NB4 (cell line): ENCODE data around the gene LITAFD.
"Not testable (repeated sequence)": the region's sequence is repeated elsewhere in the genome, so short reads cannot be mapped to it uniquely, and the experiment has no call there.

Experiments
- DNase-seq: peaks from one replicate; pipeline ENCODE4 v3.0.0; 2010; ENCODE audit warnings: low read depth
- H3K4me3 ChIP-seq: one replicate; pipeline ENCODE4 v1.5.1; 2011; ENCODE audit warnings: mild to moderate bottlenecking, low read depth, low read length, moderate library complexity
- MAX ChIP-seq: IDR thresholded peaks from 2 replicates; pipeline ENCODE4 v1.6.1; 2011; ENCODE audit warnings: low read depth, low read length
- MYC ChIP-seq: IDR thresholded peaks from 2 replicates; pipeline ENCODE4 v1.6.1; 2011; ENCODE audit warnings: low read depth, low read length
- POLR2A ChIP-seq: IDR thresholded peaks from 2 replicates; pipeline ENCODE4 v1.6.1; 2011; ENCODE audit warnings: mild to moderate bottlenecking; ENCODE audit not compliant: insufficient read length; ENCODE audit errors: extremely low read depth
- TF ChIP-seq, protein P1 (sequence below): IDR thresholded peaks from one replicate; pipeline ENCODE4 v1.5.1; 2012; ENCODE audit warnings: low read depth, low read length

The LITAFD gene

DNA sequence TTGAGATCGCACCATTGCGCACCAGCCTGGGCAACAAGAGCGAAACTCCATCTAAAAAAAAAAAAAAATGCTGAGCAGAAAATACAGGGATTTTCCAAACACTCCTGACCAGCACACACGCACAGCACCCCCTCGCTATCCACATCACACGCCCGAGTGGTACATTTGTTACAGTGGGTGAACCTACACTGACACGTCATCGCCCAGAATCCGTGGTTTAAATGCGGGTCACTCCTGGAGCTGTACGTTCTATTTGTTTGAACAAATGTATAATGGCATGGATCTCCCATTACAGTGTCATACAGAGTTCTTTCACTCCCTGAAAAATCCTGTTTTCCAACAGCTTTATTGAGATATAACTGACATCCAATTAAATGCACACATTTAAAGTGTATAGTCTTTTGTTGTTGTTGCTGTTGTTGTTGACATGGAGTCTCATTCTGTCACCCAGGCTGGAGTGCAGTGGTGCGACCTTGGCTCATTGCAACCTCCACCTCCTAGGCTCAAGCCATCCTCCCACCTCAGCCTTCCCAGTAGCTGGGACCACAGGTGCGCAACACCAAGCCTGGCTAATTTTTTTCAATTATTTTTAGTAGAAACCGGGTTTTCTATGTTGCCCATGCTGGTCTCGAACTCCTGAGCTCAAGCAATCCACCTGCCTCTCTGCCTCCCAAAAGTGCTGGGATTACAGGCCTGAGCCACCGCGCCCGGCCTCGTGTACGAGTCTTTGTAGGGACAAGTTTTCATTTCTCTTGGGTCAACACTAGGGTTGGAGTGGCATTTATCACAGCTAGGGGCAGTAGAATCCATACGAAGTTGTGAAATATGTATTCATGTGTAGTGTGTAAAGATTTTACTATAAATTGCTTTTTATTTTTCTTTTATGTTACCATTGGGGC, 8.9 kb upstream of the LITAFD start:
- no peak overlapping the region for H3K4me3 ChIP-seq
- TF ChIP-seq, protein P1, sequence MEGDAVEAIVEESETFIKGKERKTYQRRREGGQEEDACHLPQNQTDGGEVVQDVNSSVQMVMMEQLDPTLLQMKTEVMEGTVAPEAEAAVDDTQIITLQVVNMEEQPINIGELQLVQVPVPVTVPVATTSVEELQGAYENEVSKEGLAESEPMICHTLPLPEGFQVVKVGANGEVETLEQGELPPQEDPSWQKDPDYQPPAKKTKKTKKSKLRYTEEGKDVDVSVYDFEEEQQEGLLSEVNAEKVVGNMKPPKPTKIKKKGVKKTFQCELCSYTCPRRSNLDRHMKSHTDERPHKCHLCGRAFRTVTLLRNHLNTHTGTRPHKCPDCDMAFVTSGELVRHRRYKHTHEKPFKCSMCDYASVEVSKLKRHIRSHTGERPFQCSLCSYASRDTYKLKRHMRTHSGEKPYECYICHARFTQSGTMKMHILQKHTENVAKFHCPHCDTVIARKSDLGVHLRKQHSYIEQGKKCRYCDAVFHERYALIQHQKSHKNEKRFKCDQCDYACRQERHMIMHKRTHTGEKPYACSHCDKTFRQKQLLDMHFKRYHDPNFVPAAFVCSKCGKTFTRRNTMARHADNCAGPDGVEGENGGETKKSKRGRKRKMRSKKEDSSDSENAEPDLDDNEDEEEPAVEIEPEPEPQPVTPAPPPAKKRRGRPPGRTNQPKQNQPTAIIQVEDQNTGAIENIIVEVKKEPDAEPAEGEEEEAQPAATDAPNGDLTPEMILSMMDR, result no peak
- TF ChIP-seq MAX (no peak), POLR2A (no peak), MYC (no peak)
- DNase-seq, result no peak

- not testable (repeated sequence) for DNase-seq, H3K4me3 ChIP-seq
Observed at GRCh38 chr16:8873866-8874195, 8.3 kb upstream of the LITAFD start.

DNA sequence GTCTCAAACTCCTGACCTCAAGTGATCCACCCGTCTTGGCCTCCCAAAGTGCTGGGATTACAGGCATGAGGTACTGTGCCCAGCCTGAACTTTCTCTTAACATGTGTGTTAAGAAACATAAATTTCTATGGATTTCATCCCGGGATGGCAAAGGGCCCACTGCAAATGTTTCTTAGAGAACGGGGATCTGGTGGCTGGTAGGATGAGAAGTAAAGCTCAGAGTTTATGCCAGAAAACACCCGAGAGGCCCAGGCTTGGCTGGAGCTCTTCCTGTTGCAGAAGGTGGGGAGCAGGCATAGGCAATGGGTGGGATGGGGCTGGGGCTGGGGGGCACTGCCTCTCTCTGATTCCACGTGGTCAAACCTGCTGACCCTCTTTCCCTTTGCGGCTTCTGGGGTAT, 7.8 kb upstream of the LITAFD start:
- no peak overlapping the region for H3K4me3 ChIP-seq
- no peak for DNase-seq
- TF ChIP-seq, protein P1, result no peak
- TF ChIP-seq MAX (no peak), POLR2A (no peak), MYC (no peak)

DNA sequence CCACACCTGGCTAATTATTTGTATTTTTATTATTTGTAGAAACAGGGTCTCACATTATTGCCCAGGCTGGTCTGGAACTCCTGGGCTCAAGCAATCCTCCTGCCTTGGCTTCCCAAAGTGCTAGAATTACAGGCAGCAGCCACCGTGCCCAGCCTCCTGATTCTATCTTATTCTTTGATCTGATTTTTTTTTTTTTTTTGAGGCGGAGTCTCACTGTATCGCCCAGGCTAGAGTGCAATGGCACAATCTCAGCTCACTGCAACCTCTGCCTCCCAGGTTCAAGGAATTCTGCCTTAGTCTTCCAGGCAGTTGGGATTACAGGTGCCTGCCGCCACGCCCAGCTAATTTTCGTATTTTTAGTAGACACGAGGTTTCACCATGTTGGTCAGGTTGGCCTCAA, 6.8 kb upstream of the LITAFD start:
- not testable (repeated sequence) for DNase-seq, H3K4me3 ChIP-seq

- TF ChIP-seq MAX, result no peak
- DNase-seq, result no peak
- H3K4me3 ChIP-seq, result no peak overlapping the region
Observed at GRCh38 chr16:8877894-8878522, 4.1 kb upstream of the LITAFD start.

DNA sequence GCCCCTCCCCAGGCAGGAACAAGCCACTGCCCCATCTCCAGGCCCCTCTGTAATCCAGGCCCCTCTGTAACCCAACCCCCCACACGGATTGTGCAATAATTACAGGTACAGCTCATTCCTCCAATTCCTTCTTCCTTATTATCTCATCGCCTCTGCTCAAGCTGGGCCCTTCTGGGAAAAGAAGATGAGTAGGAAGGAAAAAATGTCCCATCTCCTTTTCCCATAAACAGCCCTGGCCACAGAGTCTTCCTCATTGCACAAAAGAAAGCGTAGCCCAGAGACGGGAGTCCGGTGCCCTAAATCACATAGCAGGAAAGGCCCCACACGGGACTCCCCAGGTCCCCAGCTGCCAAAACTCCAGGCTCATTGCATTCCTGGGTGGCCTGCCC, 3.6 kb upstream of the LITAFD start:
- H3K4me3 ChIP-seq, result no peak overlapping the region
- DNase-seq, result no peak

DNA sequence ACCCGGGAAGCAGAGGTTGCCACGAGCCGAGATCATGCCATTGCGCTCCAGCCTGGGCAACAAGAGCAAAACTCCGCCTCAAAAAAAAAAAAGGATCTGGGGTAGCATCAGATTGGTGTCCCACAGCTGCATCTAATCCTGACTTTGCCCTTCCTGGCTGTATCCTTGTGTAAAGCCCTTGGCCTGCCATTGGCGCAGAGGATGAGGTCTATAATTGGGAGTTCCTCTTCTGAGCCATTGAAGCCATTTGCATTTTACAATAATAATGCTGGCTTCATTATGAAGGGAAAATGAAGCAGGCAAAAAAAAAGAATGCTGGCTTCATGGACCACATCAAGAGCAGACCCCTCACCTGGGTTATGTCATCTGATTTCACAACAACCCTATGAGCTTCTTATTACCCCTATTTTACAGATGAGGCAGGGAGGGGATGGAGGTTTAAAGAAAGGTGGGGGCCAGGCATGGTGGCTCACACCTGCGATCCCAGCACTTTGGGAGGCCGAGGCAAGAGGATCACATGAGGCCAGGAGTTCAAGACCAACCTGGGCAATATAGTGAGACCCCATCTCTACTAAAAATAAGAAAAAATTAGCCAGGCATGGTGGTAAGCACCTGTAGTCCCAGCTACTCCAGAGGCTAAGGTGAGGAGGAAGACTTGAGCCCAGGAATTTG, 1.2 kb upstream of the LITAFD start:
- TF ChIP-seq POLR2A, result no peak
- no peak for TF ChIP-seq MYC
- no peak for TF ChIP-seq MAX
- TF ChIP-seq, protein P1, result no peak
- DNase-seq, result no peak
- no peak overlapping the region for H3K4me3 ChIP-seq

More for the DNA sequence above, 3.6 kb upstream of the LITAFD start:
- no peak for TF ChIP-seq MYC
